ENCODE data around the gene SAA2. TPM values are rescaled to one million over a fixed set of nuclear protein-coding genes. Genes with fewer than 3 reads are reported as not detected.
"Not testable (repeated sequence)": the region's sequence is repeated elsewhere in the genome, so short reads cannot be mapped to it uniquely, and the experiment has no call there.

Gene SAA2
- total and polyA plus RNA-seq, 3 donors from 2014 or later = 1.7 to 2.4 (median 2.1) TPM

DNA sequence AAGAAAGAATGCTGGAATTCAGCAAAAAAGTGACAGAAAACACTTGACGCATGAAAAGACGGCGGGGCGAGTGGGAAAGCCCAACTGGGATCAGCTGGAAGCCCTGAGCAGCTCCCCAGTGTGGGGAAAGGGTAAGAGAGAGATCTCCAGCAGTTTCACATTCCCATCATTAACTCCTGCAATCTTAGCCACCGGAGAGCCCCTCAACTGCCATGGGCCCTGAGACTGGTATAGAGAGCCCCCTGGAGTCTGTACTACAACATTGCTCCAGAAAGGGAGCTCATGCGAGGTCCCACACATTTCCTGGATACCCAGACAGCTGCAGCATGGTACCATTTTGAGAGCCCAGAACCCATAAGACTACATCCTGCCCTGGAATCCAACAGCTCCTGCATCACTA lies 44.7 kb downstream of the SAA2 start:
- Histone ChIP-seq H3K4me3 (no peak overlapping the region), H3K9me3 (no peaks in the 10 kb centered on the region), H3K27ac (no peak overlapping the region), H3K4me1 (no peaks in the 10 kb centered on the region), H3K36me3 (ENCODE audit: low read depth, missing control alignments) (no peaks in the 10 kb centered on the region), H3K27me3 (no peaks in the 10 kb centered on the region)
- intact Hi-C loops (cut with DNase I; ENCODE audit: low total_unique reads) = no loop called here
- WGBS, 2 donors = 29 to 43% methylated on average over 5 to 6 of the region's 6 CpGs
- no peak for TF ChIP-seq POLR2A (IDR thresholded peaks at IDR 0.05)
- no peak for DNase-seq

DNA sequence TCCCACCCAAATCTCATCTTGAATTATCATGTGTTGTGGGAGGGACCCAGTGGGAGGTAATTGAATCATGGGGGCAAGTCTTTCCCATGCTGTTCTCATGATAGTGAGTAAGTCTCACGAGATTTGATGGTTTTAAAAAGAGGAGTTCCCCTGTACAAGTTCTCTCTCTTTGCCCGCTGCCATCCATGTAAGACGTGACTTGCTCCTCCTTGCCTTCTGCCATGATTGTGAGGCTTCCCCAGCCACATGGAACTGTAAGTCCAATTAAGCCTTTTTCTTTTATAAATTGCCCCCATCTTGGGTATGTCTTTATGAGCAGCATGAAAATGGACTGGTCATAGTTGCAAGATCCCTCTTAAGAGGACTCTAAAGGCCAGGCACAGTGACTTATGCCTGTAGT lies 50.7 kb downstream of the SAA2 start:
- H3K9me3 ChIP-seq; DNase-seq; H3K27me3 ChIP-seq; H3K27ac ChIP-seq; H3K4me3 ChIP-seq; H3K36me3 ChIP-seq (ENCODE audit: low read depth, missing control alignments); intact Hi-C loops (cut with DNase I; ENCODE audit: low total_unique reads); H3K4me1 ChIP-seq: not testable (repeated sequence)
- 54 to 62% methylated on average over 3 of the region's 3 CpGs for WGBS, 2 donors

DNA sequence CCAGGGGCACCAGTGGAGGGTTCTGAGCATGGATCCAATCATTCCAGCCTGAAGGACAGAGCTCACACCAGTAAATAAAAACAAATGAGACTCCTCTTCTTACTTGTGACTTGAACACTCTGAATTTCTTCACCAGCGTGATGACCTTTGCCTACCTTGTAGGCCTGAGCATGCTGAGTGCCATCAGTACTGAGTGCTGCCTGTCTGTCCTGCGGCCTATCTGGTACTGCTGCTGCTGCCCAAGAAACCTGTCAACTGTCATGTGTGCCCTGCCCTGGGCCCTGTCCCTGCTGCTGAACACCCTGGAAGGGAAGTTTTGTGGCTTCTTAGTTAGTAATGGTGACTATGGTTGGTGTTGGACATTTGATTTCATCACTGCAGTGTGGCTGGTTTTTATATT lies 51.9 kb downstream of the SAA2 start:
- Histone ChIP-seq H3K27ac (no peak overlapping the region), H3K4me1 (no peaks in the 10 kb centered on the region), H3K27me3 (no peaks in the 10 kb centered on the region), H3K4me3 (no peak overlapping the region), H3K9me3 (no peaks in the 10 kb centered on the region), H3K36me3 (ENCODE audit: low read depth, missing control alignments) (no peaks in the 10 kb centered on the region)
- 94 to 98% methylated on average over 2 of the region's 2 CpGs for WGBS, 2 donors
- TF ChIP-seq, protein P1, sequence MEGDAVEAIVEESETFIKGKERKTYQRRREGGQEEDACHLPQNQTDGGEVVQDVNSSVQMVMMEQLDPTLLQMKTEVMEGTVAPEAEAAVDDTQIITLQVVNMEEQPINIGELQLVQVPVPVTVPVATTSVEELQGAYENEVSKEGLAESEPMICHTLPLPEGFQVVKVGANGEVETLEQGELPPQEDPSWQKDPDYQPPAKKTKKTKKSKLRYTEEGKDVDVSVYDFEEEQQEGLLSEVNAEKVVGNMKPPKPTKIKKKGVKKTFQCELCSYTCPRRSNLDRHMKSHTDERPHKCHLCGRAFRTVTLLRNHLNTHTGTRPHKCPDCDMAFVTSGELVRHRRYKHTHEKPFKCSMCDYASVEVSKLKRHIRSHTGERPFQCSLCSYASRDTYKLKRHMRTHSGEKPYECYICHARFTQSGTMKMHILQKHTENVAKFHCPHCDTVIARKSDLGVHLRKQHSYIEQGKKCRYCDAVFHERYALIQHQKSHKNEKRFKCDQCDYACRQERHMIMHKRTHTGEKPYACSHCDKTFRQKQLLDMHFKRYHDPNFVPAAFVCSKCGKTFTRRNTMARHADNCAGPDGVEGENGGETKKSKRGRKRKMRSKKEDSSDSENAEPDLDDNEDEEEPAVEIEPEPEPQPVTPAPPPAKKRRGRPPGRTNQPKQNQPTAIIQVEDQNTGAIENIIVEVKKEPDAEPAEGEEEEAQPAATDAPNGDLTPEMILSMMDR (IDR thresholded peaks at IDR 0.05) = no peak
- no peak for TF ChIP-seq POLR2A (IDR thresholded peaks at IDR 0.05)
- no peak for DNase-seq
- intact Hi-C loops (cut with DNase I; ENCODE audit: low total_unique reads) = no loop called here

Small RNA genes within 50 kb of the gene (small RNA-seq; reads per million reads assigned to genes)
- gene RNA5SP333 (0 reads per million in 2 donors), gene RNA5SP334 (0 reads per million in 2 donors)

Other genes starting within 250 kb of the SAA2 start
- gene SERGEF, start 235.6 kb downstream of the SAA2 start, total RNA-seq = 10 to 100 TPM; 12.5 to 23.1 TPM
- 37.5 TPM for gene SERGEF, start 235.6 kb downstream of the SAA2 start, polyA plus RNA-seq (ENCODE audit: insufficient read depth, low read depth, low replicate concordance)
- gene TPH1, start 202.4 kb downstream of the SAA2 start, total RNA-seq = 1 to 10 TPM; 1.7 to 1.9 TPM
- gene TPH1, start 202.4 kb downstream of the SAA2 start, polyA plus RNA-seq (ENCODE audit: insufficient read depth, low read depth, low replicate concordance) = 1.0 TPM
- 10 to 100 TPM; 21.8 to 29.8 TPM for gene SAAL1, start 142.6 kb downstream of the SAA2 start, total RNA-seq
- 29.0 TPM for gene SAAL1, start 142.6 kb downstream of the SAA2 start, polyA plus RNA-seq (ENCODE audit: insufficient read depth, low read depth, low replicate concordance)
- gene MRGPRX3, start 116.1 kb downstream of the SAA2 start, total RNA-seq = not detected
- gene MRGPRX3, start 116.1 kb downstream of the SAA2 start, polyA plus RNA-seq (ENCODE audit: insufficient read depth, low read depth, low replicate concordance) = not detected
- gene MRGPRX4, start 75.8 kb downstream of the SAA2 start, total RNA-seq = not detected
- not detected for gene MRGPRX4, start 75.8 kb downstream of the SAA2 start, polyA plus RNA-seq (ENCODE audit: insufficient read depth, low read depth, low replicate concordance)
- not detected for gene SAA4, start 11.9 kb downstream of the SAA2 start, total RNA-seq
- gene SAA4, start 11.9 kb downstream of the SAA2 start, polyA plus RNA-seq (ENCODE audit: insufficient read depth, low read depth, low replicate concordance) = 0.84 TPM
- not detected for gene SAA1, start 17.6 kb upstream of the SAA2 start, total RNA-seq
- gene SAA1, start 17.6 kb upstream of the SAA2 start, polyA plus RNA-seq (ENCODE audit: insufficient read depth, low read depth, low replicate concordance) = 6.2 TPM
- 100 to 1,000 TPM in 1 of 2 donors, 10 to 100 TPM in 1; 97.7 to 111 TPM for gene HPS5, start 73.5 kb upstream of the SAA2 start, total RNA-seq
- 44.0 TPM for gene HPS5, start 73.5 kb upstream of the SAA2 start, polyA plus RNA-seq (ENCODE audit: insufficient read depth, low read depth, low replicate concordance)
- gene GTF2H1, start 73.9 kb upstream of the SAA2 start, total RNA-seq = 100 to 1,000 TPM; 103 to 111 TPM
- gene GTF2H1, start 73.9 kb upstream of the SAA2 start, polyA plus RNA-seq (ENCODE audit: insufficient read depth, low read depth, low replicate concordance) = 79.2 TPM
- 100 to 1,000 TPM; 155 to 174 TPM for gene LDHA, start 145.9 kb upstream of the SAA2 start, total RNA-seq
- 353 TPM for gene LDHA, start 145.9 kb upstream of the SAA2 start, polyA plus RNA-seq (ENCODE audit: insufficient read depth, low read depth, low replicate concordance)
- gene LDHC, start 163.7 kb upstream of the SAA2 start, total RNA-seq = 100 to 1,000 TPM; 115 to 135 TPM
- 815 TPM for gene LDHC, start 163.7 kb upstream of the SAA2 start, polyA plus RNA-seq (ENCODE audit: insufficient read depth, low read depth, low replicate concordance)
- gene LDHAL6A, start 207.2 kb upstream of the SAA2 start, total RNA-seq = 1 to 10 TPM; 2.4 to 4.7 TPM
- gene LDHAL6A, start 207.2 kb upstream of the SAA2 start, polyA plus RNA-seq (ENCODE audit: insufficient read depth, low read depth, low replicate concordance) = 13.0 TPM